Measurements from ENCODE around the gene RNF5. TPM values are rescaled to one million over a fixed set of nuclear protein-coding genes. Genes with fewer than 3 reads are reported as not detected.

RNF5 gene
- total and polyA plus RNA-seq, 2 experiments from 2014 or later: 180 to 232 TPM

GRCh38 chr6:32216285-32216684 is 38.1 kb downstream of the RNF5 start:
- H3K27me3 ChIP-seq: no peaks in the 10 kb centered on the region
- no peak for TF ChIP-seq CTCF (IDR thresholded peaks at IDR 0.05; ENCODE audit: low read depth, low read length)
- no peaks in the 10 kb centered on the region for H3K4me1 ChIP-seq (ENCODE audit: low read depth)
- no peak overlapping the region for H3K27ac ChIP-seq
- no peak for DNase-seq (ENCODE audit: low read depth in 1 of 2, low spot score in 1 of 2)
- no peak overlapping the region for H3K4me3 ChIP-seq
- H3K36me3 ChIP-seq: no peaks in the 10 kb centered on the region
- H3K9me3 ChIP-seq (ENCODE audit: low read depth): no peaks in the 10 kb centered on the region

GRCh38 chr6:32216998-32217397 is 38.8 kb downstream of the RNF5 start:
- no peak for TF ChIP-seq CTCF (IDR thresholded peaks at IDR 0.05; ENCODE audit: low read depth, low read length)
- no peaks in the 10 kb centered on the region for H3K27me3 ChIP-seq

DNA sequence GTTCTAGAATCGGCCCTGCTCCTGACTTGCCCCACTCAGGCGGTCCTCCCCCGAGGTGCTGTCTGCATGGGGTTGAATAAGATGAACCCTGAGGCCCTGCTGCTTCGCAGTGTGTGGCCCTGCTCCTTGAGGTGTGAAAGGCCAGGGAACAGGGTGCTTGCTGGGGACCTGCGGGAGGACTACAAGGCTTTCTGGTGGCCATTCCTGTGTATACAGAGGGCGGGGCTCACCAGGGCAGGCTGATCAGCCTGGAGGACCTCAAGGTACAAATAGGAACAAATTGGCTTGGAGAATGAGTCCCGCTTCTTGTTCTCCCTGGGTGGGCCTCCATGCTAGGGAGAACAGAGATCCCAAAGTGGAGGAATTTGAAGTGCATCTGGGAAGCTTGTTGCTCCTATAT is 40.0 kb downstream of the RNF5 start:
- TF ChIP-seq CTCF (IDR thresholded peaks at IDR 0.05; ENCODE audit: low read depth, low read length): no peak
- DNase-seq (ENCODE audit: low read depth in 1 of 2, low spot score in 1 of 2): no peak
- no peaks in the 10 kb centered on the region for H3K27me3 ChIP-seq

More at GRCh38 chr6:32216998-32217397, 38.8 kb downstream of the RNF5 start:
- H3K4me3 ChIP-seq: no peak overlapping the region
- H3K4me1 ChIP-seq (ENCODE audit: low read depth): no peaks in the 10 kb centered on the region
- DNase-seq (ENCODE audit: low read depth in 1 of 2, low spot score in 1 of 2): no peak
- no peaks in the 10 kb centered on the region for H3K36me3 ChIP-seq
- H3K27ac ChIP-seq: no peak overlapping the region
- no peaks in the 10 kb centered on the region for H3K9me3 ChIP-seq (ENCODE audit: low read depth)

DNA sequence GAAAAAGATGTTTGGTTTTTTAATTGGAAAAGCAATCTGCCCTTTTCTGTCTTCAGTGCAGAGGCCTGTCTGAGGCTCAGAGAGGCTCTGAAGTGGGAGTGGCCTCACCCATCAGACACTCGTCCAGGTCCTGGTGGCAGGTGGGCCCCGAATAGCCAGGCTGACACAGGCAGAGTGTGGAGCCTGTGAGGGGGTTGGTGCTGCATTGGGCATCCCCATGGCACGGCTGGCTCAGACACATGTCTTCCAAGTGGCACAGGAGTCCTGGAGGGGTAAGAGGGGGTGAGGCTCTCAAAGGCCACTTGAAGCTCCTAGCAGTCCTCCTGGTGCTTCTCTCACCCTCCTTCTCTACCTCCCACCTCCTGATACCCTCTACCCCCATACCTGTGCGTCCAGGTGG is 41.8 kb downstream of the RNF5 start:
- no peaks in the 10 kb centered on the region for H3K27me3 ChIP-seq
- no peaks in the 10 kb centered on the region for H3K36me3 ChIP-seq
- H3K9me3 ChIP-seq (ENCODE audit: low read depth): no peaks in the 10 kb centered on the region
- no peak for DNase-seq (ENCODE audit: low read depth in 1 of 2, low spot score in 1 of 2)
- H3K27ac ChIP-seq: no peak overlapping the region
- H3K4me1 ChIP-seq (ENCODE audit: low read depth): no peaks in the 10 kb centered on the region
- no peak for TF ChIP-seq CTCF (IDR thresholded peaks at IDR 0.05; ENCODE audit: low read depth, low read length)
- no peak overlapping the region for H3K4me3 ChIP-seq

More for the DNA sequence above, 40.0 kb downstream of the RNF5 start:
- Histone ChIP-seq H3K4me1 (ENCODE audit: low read depth) (no peaks in the 10 kb centered on the region), H3K36me3 (no peaks in the 10 kb centered on the region), H3K4me3 (no peak overlapping the region), H3K9me3 (ENCODE audit: low read depth) (no peaks in the 10 kb centered on the region), H3K27ac (no peak overlapping the region)

DNA sequence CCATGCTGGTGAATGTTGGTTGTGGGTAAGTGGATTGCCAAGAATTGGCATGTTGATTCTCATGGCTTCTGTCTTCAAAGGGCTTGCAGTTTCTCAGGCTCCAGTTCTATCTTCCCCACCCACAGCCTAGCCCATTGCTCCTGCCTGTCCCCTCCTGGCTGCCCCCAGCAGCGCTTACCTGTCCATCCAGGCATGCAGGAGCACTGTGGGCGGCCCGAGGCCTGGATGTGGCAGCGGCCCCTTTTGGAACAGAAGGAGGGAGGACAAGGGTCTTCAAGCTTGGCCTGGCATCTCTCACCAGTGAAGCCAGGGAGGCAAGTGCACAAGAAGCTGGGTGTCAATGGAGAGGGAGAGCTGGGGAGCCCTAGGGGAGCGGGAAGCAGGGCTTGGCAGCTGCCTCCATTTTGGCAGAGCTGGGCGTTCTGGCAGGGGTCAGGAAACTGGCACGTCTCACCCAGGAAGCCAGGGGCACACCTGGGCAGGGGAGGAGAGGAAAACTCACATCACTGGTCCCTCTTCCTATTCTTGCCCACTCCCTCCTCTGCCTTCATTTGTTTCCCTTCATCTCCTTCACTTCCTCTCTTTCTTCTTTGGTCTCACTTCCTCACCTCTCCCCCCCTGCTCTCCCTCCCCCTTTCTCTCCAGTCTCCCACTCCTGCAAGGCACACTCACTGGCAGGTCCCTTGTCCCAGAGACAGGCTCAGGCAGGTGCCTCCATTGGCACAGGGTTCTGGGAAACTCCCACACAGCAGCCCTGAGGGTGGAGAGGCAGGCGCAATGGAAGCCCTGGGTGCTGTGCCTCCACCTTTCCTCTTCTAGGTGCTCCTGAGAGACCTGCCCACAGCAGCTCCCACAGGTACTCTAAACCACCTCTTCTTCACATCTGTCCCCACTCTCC is 44.4 kb downstream of the RNF5 start:
- Histone ChIP-seq H3K27ac (no peak overlapping the region), H3K4me3 (no peak overlapping the region), H3K4me1 (ENCODE audit: low read depth) (no peaks in the 10 kb centered on the region), H3K9me3 (ENCODE audit: low read depth) (no peaks in the 10 kb centered on the region), H3K27me3 (no peaks in the 10 kb centered on the region), H3K36me3 (no peaks in the 10 kb centered on the region)
- no peak for TF ChIP-seq CTCF (IDR thresholded peaks at IDR 0.05; ENCODE audit: low read depth, low read length)
- DNase-seq (ENCODE audit: low read depth in 1 of 2, low spot score in 1 of 2): no peak
